H1 (cell line): ENCODE results near the gene EPB41L1. TPM values are rescaled to one million over a fixed set of nuclear protein-coding genes. Genes with fewer than 3 reads are reported as not detected.

ENCODE experiments used
- EP300 ChIP-seq, 2 experiments: IDR thresholded peaks; 1 replicate in 1 of 2; 2 replicates in 1 of 2; pipeline ENCODE4 v1.6.1; 2011 to 2012; ENCODE audit warnings: low read depth in 2 of 2, low read length in 2 of 2, mild to moderate bottlenecking in 2 of 2, borderline replicate concordance in 1 of 2, inconsistent platforms in 1 of 2, moderate library complexity in 1 of 2
- EZH2 ChIP-seq: fragments of 200-600 bp; sonication (generic); IDR thresholded peaks from 2 replicates; pipeline ENCODE4 v1.7.1; 2012; ENCODE audit warnings: low read depth, mild to moderate bottlenecking, moderate library complexity, low read length, inconsistent platforms; ENCODE audit not compliant: severe bottlenecking
- POLR2AphosphoS5 ChIP-seq: IDR thresholded peaks from 2 replicates; pipeline ENCODE4 v1.6.1; 2011; ENCODE audit warnings: low read depth, low read length
- SAP30 ChIP-seq: fragments of 300-600 bp; sonication (generic); IDR thresholded peaks from 2 replicates; pipeline ENCODE4 v1.7.1; 2012; ENCODE audit warnings: low read length, moderate library complexity, mild to moderate bottlenecking, inconsistent platforms; ENCODE audit not compliant: insufficient read depth, insufficient replicate concordance
- polyA plus RNA-seq, 7 experiments: library from polyadenylated mRNA; depleted of rRNA in 3 of 7; stranded (reverse) in 5 of 7; unstranded in 2 of 7; fragments of >200 nt in 5 of 7; fragments of 200-250 nt in 2 of 7; gene quantifications; 1 replicate in 5 of 7; 2 replicates in 1 of 7; 4 replicates in 1 of 7; pipeline versions ENCODE4 v1.2.1 to v1.2.3, GENCODE V29; 2011 to 2013; ENCODE audit warnings: missing spikeins in 2 of 7, mixed read lengths in 2 of 7
- total RNA-seq: library from RNA; stranded (reverse); fragmentation: NEBNext Ultra II Directional; extraction: Animal tissue kit (Norgen Biotek cat#: 25700); gene quantifications from 2 replicates; pipeline ENCODE4 v1.2.1, GENCODE V29; 2021
- TF ChIP-seq, protein P1 (sequence below): fragments of 300-600 bp; sonication (generic); IDR thresholded peaks from 2 replicates; pipeline ENCODE4 v1.7.1; 2012; ENCODE audit warnings: low read length, moderate library complexity, mild to moderate bottlenecking, inconsistent platforms; ENCODE audit not compliant: insufficient replicate concordance

The EPB41L1 gene
- total and polyA plus RNA-seq, 2 of the 8 experiments (the other 6 are each of a cell fraction or from before 2014, with no cell fraction given), result 14.8 to 36.0 TPM

- TF ChIP-seq, protein P1, sequence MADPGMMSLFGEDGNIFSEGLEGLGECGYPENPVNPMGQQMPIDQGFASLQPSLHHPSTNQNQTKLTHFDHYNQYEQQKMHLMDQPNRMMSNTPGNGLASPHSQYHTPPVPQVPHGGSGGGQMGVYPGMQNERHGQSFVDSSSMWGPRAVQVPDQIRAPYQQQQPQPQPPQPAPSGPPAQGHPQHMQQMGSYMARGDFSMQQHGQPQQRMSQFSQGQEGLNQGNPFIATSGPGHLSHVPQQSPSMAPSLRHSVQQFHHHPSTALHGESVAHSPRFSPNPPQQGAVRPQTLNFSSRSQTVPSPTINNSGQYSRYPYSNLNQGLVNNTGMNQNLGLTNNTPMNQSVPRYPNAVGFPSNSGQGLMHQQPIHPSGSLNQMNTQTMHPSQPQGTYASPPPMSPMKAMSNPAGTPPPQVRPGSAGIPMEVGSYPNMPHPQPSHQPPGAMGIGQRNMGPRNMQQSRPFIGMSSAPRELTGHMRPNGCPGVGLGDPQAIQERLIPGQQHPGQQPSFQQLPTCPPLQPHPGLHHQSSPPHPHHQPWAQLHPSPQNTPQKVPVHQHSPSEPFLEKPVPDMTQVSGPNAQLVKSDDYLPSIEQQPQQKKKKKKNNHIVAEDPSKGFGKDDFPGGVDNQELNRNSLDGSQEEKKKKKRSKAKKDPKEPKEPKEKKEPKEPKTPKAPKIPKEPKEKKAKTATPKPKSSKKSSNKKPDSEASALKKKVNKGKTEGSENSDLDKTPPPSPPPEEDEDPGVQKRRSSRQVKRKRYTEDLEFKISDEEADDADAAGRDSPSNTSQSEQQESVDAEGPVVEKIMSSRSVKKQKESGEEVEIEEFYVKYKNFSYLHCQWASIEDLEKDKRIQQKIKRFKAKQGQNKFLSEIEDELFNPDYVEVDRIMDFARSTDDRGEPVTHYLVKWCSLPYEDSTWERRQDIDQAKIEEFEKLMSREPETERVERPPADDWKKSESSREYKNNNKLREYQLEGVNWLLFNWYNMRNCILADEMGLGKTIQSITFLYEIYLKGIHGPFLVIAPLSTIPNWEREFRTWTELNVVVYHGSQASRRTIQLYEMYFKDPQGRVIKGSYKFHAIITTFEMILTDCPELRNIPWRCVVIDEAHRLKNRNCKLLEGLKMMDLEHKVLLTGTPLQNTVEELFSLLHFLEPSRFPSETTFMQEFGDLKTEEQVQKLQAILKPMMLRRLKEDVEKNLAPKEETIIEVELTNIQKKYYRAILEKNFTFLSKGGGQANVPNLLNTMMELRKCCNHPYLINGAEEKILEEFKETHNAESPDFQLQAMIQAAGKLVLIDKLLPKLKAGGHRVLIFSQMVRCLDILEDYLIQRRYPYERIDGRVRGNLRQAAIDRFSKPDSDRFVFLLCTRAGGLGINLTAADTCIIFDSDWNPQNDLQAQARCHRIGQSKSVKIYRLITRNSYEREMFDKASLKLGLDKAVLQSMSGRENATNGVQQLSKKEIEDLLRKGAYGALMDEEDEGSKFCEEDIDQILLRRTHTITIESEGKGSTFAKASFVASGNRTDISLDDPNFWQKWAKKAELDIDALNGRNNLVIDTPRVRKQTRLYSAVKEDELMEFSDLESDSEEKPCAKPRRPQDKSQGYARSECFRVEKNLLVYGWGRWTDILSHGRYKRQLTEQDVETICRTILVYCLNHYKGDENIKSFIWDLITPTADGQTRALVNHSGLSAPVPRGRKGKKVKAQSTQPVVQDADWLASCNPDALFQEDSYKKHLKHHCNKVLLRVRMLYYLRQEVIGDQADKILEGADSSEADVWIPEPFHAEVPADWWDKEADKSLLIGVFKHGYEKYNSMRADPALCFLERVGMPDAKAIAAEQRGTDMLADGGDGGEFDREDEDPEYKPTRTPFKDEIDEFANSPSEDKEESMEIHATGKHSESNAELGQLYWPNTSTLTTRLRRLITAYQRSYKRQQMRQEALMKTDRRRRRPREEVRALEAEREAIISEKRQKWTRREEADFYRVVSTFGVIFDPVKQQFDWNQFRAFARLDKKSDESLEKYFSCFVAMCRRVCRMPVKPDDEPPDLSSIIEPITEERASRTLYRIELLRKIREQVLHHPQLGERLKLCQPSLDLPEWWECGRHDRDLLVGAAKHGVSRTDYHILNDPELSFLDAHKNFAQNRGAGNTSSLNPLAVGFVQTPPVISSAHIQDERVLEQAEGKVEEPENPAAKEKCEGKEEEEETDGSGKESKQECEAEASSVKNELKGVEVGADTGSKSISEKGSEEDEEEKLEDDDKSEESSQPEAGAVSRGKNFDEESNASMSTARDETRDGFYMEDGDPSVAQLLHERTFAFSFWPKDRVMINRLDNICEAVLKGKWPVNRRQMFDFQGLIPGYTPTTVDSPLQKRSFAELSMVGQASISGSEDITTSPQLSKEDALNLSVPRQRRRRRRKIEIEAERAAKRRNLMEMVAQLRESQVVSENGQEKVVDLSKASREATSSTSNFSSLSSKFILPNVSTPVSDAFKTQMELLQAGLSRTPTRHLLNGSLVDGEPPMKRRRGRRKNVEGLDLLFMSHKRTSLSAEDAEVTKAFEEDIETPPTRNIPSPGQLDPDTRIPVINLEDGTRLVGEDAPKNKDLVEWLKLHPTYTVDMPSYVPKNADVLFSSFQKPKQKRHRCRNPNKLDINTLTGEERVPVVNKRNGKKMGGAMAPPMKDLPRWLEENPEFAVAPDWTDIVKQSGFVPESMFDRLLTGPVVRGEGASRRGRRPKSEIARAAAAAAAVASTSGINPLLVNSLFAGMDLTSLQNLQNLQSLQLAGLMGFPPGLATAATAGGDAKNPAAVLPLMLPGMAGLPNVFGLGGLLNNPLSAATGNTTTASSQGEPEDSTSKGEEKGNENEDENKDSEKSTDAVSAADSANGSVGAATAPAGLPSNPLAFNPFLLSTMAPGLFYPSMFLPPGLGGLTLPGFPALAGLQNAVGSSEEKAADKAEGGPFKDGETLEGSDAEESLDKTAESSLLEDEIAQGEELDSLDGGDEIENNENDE, result no peak
- TF ChIP-seq SAP30 (no peak), EZH2 (no peak), POLR2AphosphoS5 (no peak), EP300 (IDR thresholded peaks at IDR 0.05; ENCODE audit: borderline replicate concordance in 1 of 2, low read depth in 2 of 2, low read length in 2 of 2) (no peak)
- TF ChIP-seq, all 59 proteins: peak for 0
Observed at GRCh38 chr20:36249450-36249849, 94.9 kb downstream of the EPB41L1 start (continued).
